Fibroblast of lung (primary cell): ENCODE data around the gene RRN3. TPM values are rescaled to one million over a fixed set of nuclear protein-coding genes. Genes with fewer than 3 reads are reported as not detected.
A peak's percentile ranks its signal among the peaks of the same experiment; 100 is the strongest.
"Not testable (repeated sequence)": the region's sequence is repeated elsewhere in the genome, so short reads cannot be mapped to it uniquely, and the experiment has no call there.

ENCODE experiments used
- DNase-seq, 2 donors: peaks; one replicate each; pipeline versions ENCODE4 v3.0.0 to v3.0.0-alpha.2; 2010; ENCODE audit warnings: low read depth in 2 of 2
- H2AFZ ChIP-seq: 2 replicates; pipeline ENCODE4 v1.5.1; 2012; ENCODE audit warnings: low read length, control low read depth, inconsistent platforms
- H3K27ac ChIP-seq: 2 replicates; pipeline ENCODE4 v1.5.1; 2011; ENCODE audit warnings: low read length, control low read depth; ENCODE audit not compliant: insufficient read depth
- H3K27me3 ChIP-seq: 2 replicates; pipeline ENCODE4 v1.5.1; 2011; ENCODE audit warnings: mild to moderate bottlenecking, low read length; ENCODE audit not compliant: control insufficient read depth, insufficient read depth
- H3K36me3 ChIP-seq: 2 replicates; pipeline ENCODE4 v1.5.1; 2011; ENCODE audit warnings: low read length; ENCODE audit not compliant: control insufficient read depth, insufficient read depth
- H3K4me1 ChIP-seq: 2 replicates; pipeline ENCODE4 v1.5.1; 2011; ENCODE audit warnings: low read length; ENCODE audit not compliant: control insufficient read depth, insufficient read depth; ENCODE audit errors: extremely low read depth
- H3K4me2 ChIP-seq: 2 replicates; pipeline ENCODE4 v1.5.1; 2011; ENCODE audit warnings: low read length, control low read depth; ENCODE audit not compliant: insufficient read depth; ENCODE audit errors: extremely low read depth
- H3K4me3 ChIP-seq, 4 experiments: fragments of 200-600 bp in 1 of 4; sonication (generic) in 1 of 4; replicated peaks in 1 of 4; 2 replicates each; pipeline ENCODE4 v1.5.1; 2011 to 2016; ENCODE audit warnings: low read length in 4 of 4, low read depth in 3 of 4, mild to moderate bottlenecking in 3 of 4, control low read depth in 2 of 4, inconsistent platforms in 1 of 4, mixed read lengths in 1 of 4; ENCODE audit not compliant: insufficient read depth in 1 of 4; ENCODE audit errors: control extremely low read depth in 1 of 4
- H3K79me2 ChIP-seq: 2 replicates; pipeline ENCODE4 v1.5.1; 2012; ENCODE audit warnings: mild to moderate bottlenecking, low read length, inconsistent platforms; ENCODE audit not compliant: control insufficient read depth, insufficient read depth
- H3K9ac ChIP-seq: 2 replicates; pipeline ENCODE4 v1.5.1; 2011; ENCODE audit warnings: mild to moderate bottlenecking, low read length, control low read depth; ENCODE audit not compliant: insufficient read depth
- H3K9me3 ChIP-seq: 2 replicates; pipeline ENCODE4 v1.5.1; 2012; ENCODE audit warnings: low read depth, low read length; ENCODE audit not compliant: control insufficient read depth, insufficient read depth
- H4K20me1 ChIP-seq: 2 replicates; pipeline ENCODE4 v1.5.1; 2011; ENCODE audit warnings: low read length; ENCODE audit not compliant: control insufficient read depth, insufficient read depth; ENCODE audit errors: extremely low read depth
- CTCF ChIP-seq, 2 donors: IDR thresholded peaks in 1 of 2; conservative IDR thresholded peaks in 1 of 2; 1 replicate in 1 of 2; 2 replicates in 1 of 2; pipeline ENCODE4 v1.5.1; 2011 to 2012; ENCODE audit warnings: low read length in 2 of 2, control low read depth in 1 of 2, inconsistent platforms in 1 of 2, low read depth in 1 of 2, mild to moderate bottlenecking in 1 of 2
- polyA plus RNA-seq, 2 donors: library from polyadenylated mRNA; depleted of rRNA in 1 of 2; stranded (reverse) in 1 of 2; unstranded in 1 of 2; fragments of >200 nt; gene quantifications; 2 replicates each; pipeline ENCODE4 v1.2.1, GENCODE V29; 2011 to 2012; ENCODE audit warnings: missing spikeins in 1 of 2
- total RNA-seq: library from RNA; depleted of rRNA; stranded (reverse); fragments of >200 nt; gene quantifications from 2 replicates; pipeline ENCODE4 v1.2.1, GENCODE V29; 2014

Gene RRN3
- total and polyA plus RNA-seq, 2 donors (not counting 1 experiment from before 2014, with no cell fraction given) = 28.9 to 43.6 TPM

GRCh38 chr16:15023381-15024077 is 70.5 kb downstream of the RRN3 start:
- H3K4me3 ChIP-seq, H3K9me3 ChIP-seq, DNase-seq, H3K4me2 ChIP-seq, H3K27ac ChIP-seq, H4K20me1 ChIP-seq, H3K27me3 ChIP-seq, H2AFZ ChIP-seq, H3K4me1 ChIP-seq, H3K9ac ChIP-seq: not testable (repeated sequence)
- H3K36me3 ChIP-seq = peaks cover 11% of the 10 kb centered on the region
- peaks cover 14% of the 10 kb centered on the region for H3K79me2 ChIP-seq

GRCh38 chr16:15022194-15022593 is 71.9 kb downstream of the RRN3 start:
- H3K9me3 ChIP-seq, H3K4me3 ChIP-seq, H4K20me1 ChIP-seq, H3K9ac ChIP-seq, H2AFZ ChIP-seq, H3K4me1 ChIP-seq, H3K4me2 ChIP-seq, H3K27me3 ChIP-seq, H3K36me3 ChIP-seq, H3K27ac ChIP-seq: not testable (repeated sequence)
- DNase-seq = peak; percentile 29 to 37
- TF ChIP-seq CTCF (conservative IDR thresholded peaks at IDR 0.05 in 1 of 2, IDR thresholded peaks at IDR 0.05 in 1 of 2; ENCODE audit: low read depth in 1 of 2, low read length in 2 of 2) = peak; percentile 22 to 43
- H3K79me2 ChIP-seq = peaks cover 10% of the 10 kb centered on the region

GRCh38 chr16:15021429-15021828 is 72.6 kb downstream of the RRN3 start:
- DNase-seq = peak; percentile 24 to 76
- peaks cover 11% of the 10 kb centered on the region for H3K36me3 ChIP-seq

GRCh38 chr16:15016951-15017580 is 77.0 kb downstream of the RRN3 start:
- Histone ChIP-seq H3K36me3 (peaks cover 12% of the 10 kb centered on the region), H3K4me1 (peaks cover 14% of the 10 kb centered on the region), H3K27ac (peak overlapping the region; percentile 17)
- not testable (repeated sequence) for H3K4me3 ChIP-seq, H3K4me2 ChIP-seq, H3K79me2 ChIP-seq, H3K9me3 ChIP-seq, H4K20me1 ChIP-seq, H3K27me3 ChIP-seq, H3K9ac ChIP-seq, H2AFZ ChIP-seq
- DNase-seq = peak; percentile 64 to 78

More at GRCh38 chr16:15021429-15021828, 72.6 kb downstream of the RRN3 start:
- not testable (repeated sequence) for H3K27ac ChIP-seq, H3K9ac ChIP-seq, H4K20me1 ChIP-seq, H3K9me3 ChIP-seq, H3K4me2 ChIP-seq, H3K4me3 ChIP-seq, H3K79me2 ChIP-seq, H2AFZ ChIP-seq, H3K27me3 ChIP-seq
- H3K4me1 ChIP-seq = peaks cover 12% of the 10 kb centered on the region

GRCh38 chr16:15016354-15016753 is 77.7 kb downstream of the RRN3 start:
- H3K36me3 ChIP-seq = peaks cover 11% of the 10 kb centered on the region
- not testable (repeated sequence) for H3K9me3 ChIP-seq, H3K79me2 ChIP-seq, H2AFZ ChIP-seq, H4K20me1 ChIP-seq, H3K4me2 ChIP-seq, H3K27me3 ChIP-seq, H3K4me3 ChIP-seq, H3K9ac ChIP-seq
- H3K4me1 ChIP-seq = peaks cover 12% of the 10 kb centered on the region
- peak overlapping the region; percentile 36 for H3K27ac ChIP-seq
- peak in 1 of 2 donors; percentile 29 for DNase-seq

- not testable (repeated sequence) for H3K4me3 ChIP-seq, H3K27ac ChIP-seq, H3K4me2 ChIP-seq, H3K79me2 ChIP-seq, H2AFZ ChIP-seq, H4K20me1 ChIP-seq, H3K27me3 ChIP-seq, H3K9me3 ChIP-seq, H3K9ac ChIP-seq, H3K36me3 ChIP-seq, DNase-seq
- H3K4me1 ChIP-seq = peaks cover 12% of the 10 kb centered on the region
These were observed 78.4 kb downstream of the RRN3 start for GRCh38 chr16:15015671-15016070.
